SK-N-SH (cell line): ENCODE results near the gene IQGAP2. TPM values are rescaled to one million over a fixed set of nuclear protein-coding genes. Genes with fewer than 3 reads are reported as not detected.

Source experiments
- CTCF ChIA-PET: fragments of 300-600, 350-600 bp; formaldehyde crosslinking; extraction: SDS; loops from one replicate; lab custom pipeline; 2021; lab: Yijun Ruan, JAX
- POLR2A ChIA-PET: fragments of 350-600 bp; sonication (Branson Sonifier 250); formaldehyde crosslinking; extraction: SDS; loops from one replicate; lab custom pipeline; 2020; ENCODE audit warnings: antibody characterized with exemption, inconsistent platforms; lab: Yijun Ruan, JAX
- DNase-seq: peaks from one replicate; pipeline ENCODE4 v3.0.0; 2012
- H2AFZ ChIP-seq: fragments of 200-600 bp; sonication (generic); 2 replicates; pipeline ENCODE4 v1.8.1; 2016; ENCODE audit warnings: antibody characterized with exemption, mild to moderate bottlenecking, low read depth
- H3F3A ChIP-seq: fragments of 200-600 bp; sonication (generic); replicated peaks from 2 replicates; pipeline ENCODE3; 2016; ENCODE audit warnings: antibody characterized with exemption, mild to moderate bottlenecking; ENCODE audit not compliant: insufficient read depth
- H3K27ac ChIP-seq, 2 experiments: fragments of 200-500 bp in 1 of 2; fragments of 200-600 bp in 1 of 2; sonication (Bioruptor generic) in 1 of 2; sonication (generic), shearing (Covaris generic) in 1 of 2; 2 replicates each; pipeline versions ENCODE4 v1.5.1 to v1.6.1; 2014 to 2016; ENCODE audit warnings: low read depth in 2 of 2, inconsistent platforms in 1 of 2, low read length in 1 of 2, mild to moderate bottlenecking in 1 of 2, mixed read lengths in 1 of 2
- H3K27me3 ChIP-seq: fragments of 200-600 bp; sonication (generic), shearing (Covaris generic); 2 replicates; pipeline ENCODE4 v1.6.1; 2016; ENCODE audit warnings: mixed run types; ENCODE audit not compliant: insufficient read depth
- H3K36me3 ChIP-seq, 2 experiments: fragments of 200-500 bp in 1 of 2; fragments of 200-600 bp in 1 of 2; sonication (Bioruptor generic) in 1 of 2; sonication (generic) in 1 of 2; replicated peaks in 1 of 2; 2 replicates each; pipeline versions ENCODE3 to v1.5.1; 2014 to 2016; ENCODE audit warnings: low read length in 1 of 2, mild to moderate bottlenecking in 1 of 2; ENCODE audit not compliant: insufficient read depth in 2 of 2, control insufficient read depth in 1 of 2
- H3K4me1 ChIP-seq, 2 experiments: fragments of 200-500 bp in 1 of 2; fragments of 200-600 bp in 1 of 2; sonication (Bioruptor generic) in 1 of 2; sonication (generic), shearing (Covaris generic) in 1 of 2; 2 replicates each; pipeline versions ENCODE4 v1.5.1 to v1.6.1; 2014 to 2016; ENCODE audit warnings: low read depth in 1 of 2, low read length in 1 of 2, mixed run types in 1 of 2; ENCODE audit not compliant: insufficient read depth in 2 of 2, control insufficient read depth in 1 of 2
- H3K4me2 ChIP-seq: fragments of 200-600 bp; sonication (generic), shearing (Covaris generic); 2 replicates; pipeline ENCODE4 v1.6.1; 2017; ENCODE audit warnings: mixed run types
- H3K4me3 ChIP-seq, 2 experiments: fragments of 200-500 bp in 1 of 2; fragments of 200-600 bp in 1 of 2; sonication (Bioruptor generic) in 1 of 2; sonication (generic), shearing (Covaris generic) in 1 of 2; 2 replicates each; pipeline versions ENCODE4 v1.5.1 to v1.8.1; 2014 to 2016; ENCODE audit warnings: low read depth in 2 of 2, inconsistent platforms in 1 of 2, low read length in 1 of 2, mild to moderate bottlenecking in 1 of 2, mixed read lengths in 1 of 2, moderate library complexity in 1 of 2
- H3K79me2 ChIP-seq: fragments of 200-600 bp; sonication (generic); 2 replicates; pipeline ENCODE4 v1.8.1; 2017; ENCODE audit warnings: mild to moderate bottlenecking; ENCODE audit not compliant: insufficient read depth
- H3K9ac ChIP-seq: fragments of 200-600 bp; sonication (generic); 2 replicates; pipeline ENCODE4 v1.6.1; 2017; ENCODE audit warnings: mixed run types
- H3K9me2 ChIP-seq: fragments of 200-600 bp; sonication (generic); 2 replicates; pipeline ENCODE4 v1.6.1; 2017; ENCODE audit warnings: mixed run types
- H3K9me3 ChIP-seq: fragments of 200-600 bp; sonication (generic); 2 replicates; pipeline ENCODE4 v1.6.1; 2017; ENCODE audit warnings: mixed run types, mild to moderate bottlenecking, moderate library complexity
- H4K20me1 ChIP-seq: fragments of 200-600 bp; sonication (generic); 2 replicates; pipeline ENCODE4 v1.6.1; 2017; ENCODE audit warnings: mild to moderate bottlenecking, mixed run types; ENCODE audit not compliant: insufficient read depth
- CHD2 ChIP-seq: fragments of 150-350 bp; IDR thresholded peaks from 2 replicates; pipeline ENCODE4 v1.6.1; 2018; ENCODE audit warnings: low read length; ENCODE audit not compliant: partially characterized antibody
- CTCF ChIP-seq: fragments of 200-600 bp; sonication (generic); IDR thresholded peaks from 2 replicates; pipeline ENCODE4 v1.6.1; 2017; ENCODE audit warnings: antibody characterized with exemption, mild to moderate bottlenecking, moderate library complexity
- ELF1 ChIP-seq: IDR thresholded peaks from 2 replicates; pipeline ENCODE4 v1.4.0; 2012
- GABPA ChIP-seq: IDR thresholded peaks from 2 replicates; pipeline ENCODE4 v1.4.0; 2012; ENCODE audit warnings: low read depth, mild to moderate bottlenecking
- GATA2 ChIP-seq: sonication (generic); formaldehyde crosslinking; IDR thresholded peaks from 2 replicates; pipeline ENCODE4 v1.5.0; 2020; ENCODE audit warnings: mild to moderate bottlenecking, missing genetic modification reagents
- MEF2A ChIP-seq: IDR thresholded peaks from 2 replicates; pipeline ENCODE4 v1.4.0; 2012; ENCODE audit warnings: low read depth, borderline replicate concordance
- NRF1 ChIP-seq: IDR thresholded peaks from 2 replicates; pipeline ENCODE4 v1.6.1; 2012; ENCODE audit warnings: low read depth, mild to moderate bottlenecking, low read length
- PBX3 ChIP-seq: IDR thresholded peaks from 2 replicates; pipeline ENCODE4; 2012
- REST ChIP-seq: IDR thresholded peaks from 2 replicates; pipeline ENCODE4 v1.6.1; 2012; ENCODE audit warnings: mild to moderate bottlenecking, low read depth, low read length, moderate library complexity
- RFX5 ChIP-seq: IDR thresholded peaks from 2 replicates; pipeline ENCODE4 v1.6.1; 2012; ENCODE audit warnings: mild to moderate bottlenecking, improper control_type of control experiment, low read length
- RXRA ChIP-seq: IDR thresholded peaks from 2 replicates; pipeline ENCODE4 v1.4.0; 2012; ENCODE audit warnings: low read depth, mild to moderate bottlenecking, borderline replicate concordance
- TEAD4 ChIP-seq: IDR thresholded peaks from 2 replicates; pipeline ENCODE4 v1.4.0; 2012; ENCODE audit warnings: mild to moderate bottlenecking, borderline replicate concordance; ENCODE audit not compliant: insufficient read depth
- USF1 ChIP-seq: IDR thresholded peaks from 2 replicates; pipeline ENCODE4 v1.4.0; 2012; ENCODE audit warnings: low read depth, borderline replicate concordance
- USF2 ChIP-seq: fragments of 150-350 bp; IDR thresholded peaks from 2 replicates; pipeline ENCODE4 v1.6.1; 2017; ENCODE audit warnings: antibody characterized with exemption, low read length, low read depth, borderline replicate concordance
- WGBS: methylation state at CpG from one replicate; pipeline ENCODE4 v1.1.6; 2017; ENCODE audit warnings: low lambda C conversion rate; 5-methylcytosine and 5-hydroxymethylcytosine counted together
- polyA plus RNA-seq, 3 experiments: library from polyadenylated mRNA; depleted of rRNA; stranded (reverse); fragments of >200 nt; gene quantifications; 2 replicates each; pipeline ENCODE4 v1.2.3, GENCODE V29; 2012
- TF ChIP-seq, protein P1 (sequence below): IDR thresholded peaks from 2 replicates; pipeline ENCODE4 v1.4.0; 2012; ENCODE audit warnings: low read depth

The IQGAP2 gene
- polyA plus RNA-seq, 1 of the 3 experiments (the other 2 are of a cell fraction): 2.1 TPM

DNA sequence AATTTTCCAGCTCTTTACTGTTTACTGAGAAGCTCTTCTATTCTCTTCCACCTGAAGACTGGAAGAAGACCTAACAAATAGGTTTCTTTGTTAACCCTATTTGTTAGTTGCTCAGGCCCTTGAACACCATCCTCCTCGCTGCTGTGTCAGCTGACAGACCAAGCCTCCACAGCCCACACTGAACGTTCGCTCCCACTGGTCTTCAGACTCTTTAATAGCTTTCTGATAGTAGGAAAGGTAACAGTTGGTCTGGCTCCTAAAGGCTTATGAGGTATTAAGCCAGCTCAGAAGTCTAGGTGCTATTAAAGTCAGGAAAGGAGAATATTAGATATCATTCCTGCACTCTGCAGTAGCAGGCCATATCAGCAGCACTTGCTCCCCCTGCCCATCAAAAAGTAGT lies 289.6 kb downstream of the IQGAP2 start:
- POLR2A ChIA-PET: no interaction called here

More for the DNA sequence above, 289.6 kb downstream of the IQGAP2 start:
- CTCF ChIA-PET: interaction anchor here (0.7 to 1.7 kb wide), 3 partner anchors 11 to 289 kb away, joined by 3 to 4 read pairs (median 3); no protein-coding TSS in a partner anchor
- H4K20me1 ChIP-seq: no peaks in the 10 kb centered on the region
- no peaks in the 10 kb centered on the region for H3K36me3 ChIP-seq
- WGBS: 91% methylated on average over 3 of the region's 3 CpGs
- peaks cover 3 to 45% of the 10 kb centered on the region in 2 experiments for H3K4me1 ChIP-seq
- peak overlapping the region; percentile 40 to 98; a peak in 3 of 4 replicates for H3K27ac ChIP-seq
- no peak for TF ChIP-seq RFX5
- no peak for TF ChIP-seq TEAD4
- TF ChIP-seq USF1: no peak
- no peak for TF ChIP-seq CHD2
- TF ChIP-seq PBX3: no peak
- no peak for TF ChIP-seq ELF1
- no peak for TF ChIP-seq MEF2A
- TF ChIP-seq CTCF: no peak
- no peak for TF ChIP-seq REST
- no peak for TF ChIP-seq RXRA
- no peak for TF ChIP-seq GATA2 (CRISPR knock-in tag)
- no peak for TF ChIP-seq NRF1
- TF ChIP-seq, protein P1, sequence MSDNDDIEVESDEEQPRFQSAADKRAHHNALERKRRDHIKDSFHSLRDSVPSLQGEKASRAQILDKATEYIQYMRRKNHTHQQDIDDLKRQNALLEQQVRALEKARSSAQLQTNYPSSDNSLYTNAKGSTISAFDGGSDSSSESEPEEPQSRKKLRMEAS: no peak
- TF ChIP-seq GABPA: no peak
- no peak for TF ChIP-seq USF2
- H3K79me2 ChIP-seq: no peaks in the 10 kb centered on the region
- no peak overlapping the region for H3K4me2 ChIP-seq
- no peaks in the 10 kb centered on the region for H3K9me2 ChIP-seq
- H3F3A ChIP-seq: peaks cover 41% of the 10 kb centered on the region
- no peak for DNase-seq
- no peaks in the 10 kb centered on the region; the same call in 1 of the 2 replicates for H3K9me3 ChIP-seq
- H3K4me3 ChIP-seq: no peak overlapping the region
- no peaks in the 10 kb centered on the region for H3K27me3 ChIP-seq
- H3K9ac ChIP-seq: no peak overlapping the region
- no peak overlapping the region for H2AFZ ChIP-seq
